SK-N-SH treated with all-trans-retinoic acid at 6 μM for 48 hours (cell line): ENCODE data around the gene UCN3.

Source experiments
- ATAC-seq: fragments of 200-7000 bp; cut with Tn5 transposase; 3 replicates; pipeline ENCODE4 v1.9.1; 2020; ENCODE audit warnings: mild to moderate bottlenecking, moderate library complexity
- ARNTL ChIP-seq: fragments of 450-650 bp; formaldehyde crosslinking; IDR thresholded peaks from 2 replicates; pipeline ENCODE4 v1.5.0; 2020; ENCODE audit warnings: low read depth, mild to moderate bottlenecking, moderate library complexity, borderline replicate concordance
- BACH2 ChIP-seq: fragments of 250-450 bp; sonication (Bioruptor Pico); IDR thresholded peaks from 2 replicates; pipeline ENCODE4 v1.9.0; 2021; ENCODE audit warnings: mild to moderate bottlenecking, borderline replicate concordance
- CSDC2 ChIP-seq: fragments of 250-450 bp; sonication (Bioruptor Pico); IDR thresholded peaks from 2 replicates; pipeline ENCODE4 v1.5.0; 2020; ENCODE audit warnings: mild to moderate bottlenecking, moderate library complexity
- CSRNP3 ChIP-seq: fragments of 250-450 bp; sonication (Bioruptor Pico); IDR thresholded peaks from 2 replicates; pipeline ENCODE4 v1.5.1; 2021; ENCODE audit warnings: mild to moderate bottlenecking, moderate library complexity
- ESRRG ChIP-seq: fragments of 250-450 bp; sonication (Bioruptor Pico); IDR thresholded peaks from 2 replicates; pipeline ENCODE4 v1.6.1; 2021; ENCODE audit warnings: mild to moderate bottlenecking
- GLIS3 ChIP-seq: fragments of 250-450 bp; sonication (Bioruptor Pico); IDR thresholded peaks from 2 replicates; pipeline ENCODE4 v1.5.0; 2020; ENCODE audit warnings: mild to moderate bottlenecking, moderate library complexity
- OSR1 ChIP-seq: fragments of 250-450 bp; sonication (Bioruptor Pico); IDR thresholded peaks from 2 replicates; pipeline ENCODE4 v1.8.0; 2022; ENCODE audit warnings: moderate library complexity, mild to moderate bottlenecking, inconsistent platforms
- POU6F1 ChIP-seq: fragments of 250-450 bp; sonication (Bioruptor Pico); IDR thresholded peaks from 2 replicates; pipeline ENCODE4 v1.8.0; 2021; ENCODE audit warnings: low read depth, mild to moderate bottlenecking, moderate library complexity, borderline replicate concordance
- PPARA ChIP-seq: fragments of 250-450 bp; sonication (Bioruptor Pico); IDR thresholded peaks from 2 replicates; pipeline ENCODE4 v1.5.0; 2020; ENCODE audit warnings: mild to moderate bottlenecking, borderline replicate concordance
- RARB ChIP-seq: fragments of 250-450 bp; sonication (Bioruptor Pico); IDR thresholded peaks from 2 replicates; pipeline ENCODE4 v1.8.0; 2021; ENCODE audit warnings: mild to moderate bottlenecking, moderate library complexity
- TCF4 ChIP-seq: fragments of 250-450 bp; sonication (Bioruptor Pico); IDR thresholded peaks from 2 replicates; pipeline ENCODE4 v1.8.0; 2021; ENCODE audit warnings: mild to moderate bottlenecking, moderate library complexity, borderline replicate concordance
- TOX ChIP-seq: fragments of 250-450 bp; sonication (Bioruptor Pico); IDR thresholded peaks from 2 replicates; pipeline ENCODE4 v1.8.0; 2021; ENCODE audit warnings: mild to moderate bottlenecking, moderate library complexity, borderline replicate concordance
- ZC3H10 ChIP-seq: fragments of 250-450 bp; sonication (Bioruptor Pico); IDR thresholded peaks from 2 replicates; pipeline ENCODE4 v1.5.1; 2021; ENCODE audit warnings: mild to moderate bottlenecking, moderate library complexity
- ZFP3 ChIP-seq: fragments of 250-450 bp; sonication (Bioruptor Pico); IDR thresholded peaks from 2 replicates; pipeline ENCODE4 v1.5.0; 2020; ENCODE audit warnings: mild to moderate bottlenecking, moderate library complexity
- ZFP30 ChIP-seq: fragments of 450-650 bp; formaldehyde crosslinking; IDR thresholded peaks from 2 replicates; pipeline ENCODE4 v1.5.0; 2022; ENCODE audit warnings: mild to moderate bottlenecking, moderate library complexity
- ZNF565 ChIP-seq: fragments of 450-650 bp; formaldehyde crosslinking; conservative IDR thresholded peaks from 2 replicates; pipeline ENCODE4 v1.5.0; 2020; ENCODE audit warnings: low read depth, mild to moderate bottlenecking, moderate library complexity
- ZNF70 ChIP-seq: fragments of 450-650 bp; formaldehyde crosslinking; IDR thresholded peaks from 2 replicates; pipeline ENCODE4 v1.5.0; 2020; ENCODE audit warnings: mild to moderate bottlenecking, moderate library complexity
- ZNF8 ChIP-seq: fragments of 450-650 bp; formaldehyde crosslinking; IDR thresholded peaks from 2 replicates; pipeline ENCODE4 v1.5.0; 2020; ENCODE audit warnings: mild to moderate bottlenecking, moderate library complexity
- TF ChIP-seq, protein P1 (sequence below): fragments of 250-450 bp; sonication (Bioruptor Pico); IDR thresholded peaks from 2 replicates; pipeline ENCODE4 v1.5.1; 2020; ENCODE audit warnings: low read depth, mild to moderate bottlenecking, moderate library complexity
- TF ChIP-seq, protein P2 (sequence below): fragments of 250-450 bp; sonication (Bioruptor Pico); IDR thresholded peaks from 2 replicates; pipeline ENCODE4 v1.8.0; 2020; ENCODE audit warnings: mild to moderate bottlenecking, moderate library complexity, borderline replicate concordance

UCN3 gene

DNA sequence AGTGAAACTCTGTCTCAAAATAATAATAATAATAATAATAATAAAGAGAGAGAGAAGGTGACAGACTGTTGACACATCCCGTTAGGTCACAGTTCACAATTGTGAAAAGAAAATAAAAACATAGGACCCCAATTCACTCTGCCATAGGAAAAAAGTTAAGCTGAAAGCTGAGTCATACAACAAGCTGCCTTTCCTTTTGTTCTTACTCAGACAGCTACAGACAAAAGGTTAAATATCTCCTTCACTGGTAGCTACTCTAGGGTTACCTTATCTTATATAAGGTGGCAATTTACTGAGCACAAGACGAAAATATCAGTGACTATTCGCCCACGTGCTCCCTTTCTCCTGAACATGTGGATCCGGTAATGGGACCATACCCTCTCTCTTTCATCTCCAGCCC lies 22.4 kb downstream of the UCN3 start (continued):
- TF ChIP-seq, protein P1, sequence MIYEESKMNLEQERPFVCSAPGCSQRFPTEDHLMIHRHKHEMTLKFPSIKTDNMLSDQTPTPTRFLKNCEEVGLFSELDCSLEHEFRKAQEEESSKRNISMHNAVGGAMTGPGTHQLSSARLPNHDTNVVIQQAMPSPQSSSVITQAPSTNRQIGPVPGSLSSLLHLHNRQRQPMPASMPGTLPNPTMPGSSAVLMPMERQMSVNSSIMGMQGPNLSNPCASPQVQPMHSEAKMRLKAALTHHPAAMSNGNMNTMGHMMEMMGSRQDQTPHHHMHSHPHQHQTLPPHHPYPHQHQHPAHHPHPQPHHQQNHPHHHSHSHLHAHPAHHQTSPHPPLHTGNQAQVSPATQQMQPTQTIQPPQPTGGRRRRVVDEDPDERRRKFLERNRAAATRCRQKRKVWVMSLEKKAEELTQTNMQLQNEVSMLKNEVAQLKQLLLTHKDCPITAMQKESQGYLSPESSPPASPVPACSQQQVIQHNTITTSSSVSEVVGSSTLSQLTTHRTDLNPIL (CRISPR knock-in tag): no peak

DNA sequence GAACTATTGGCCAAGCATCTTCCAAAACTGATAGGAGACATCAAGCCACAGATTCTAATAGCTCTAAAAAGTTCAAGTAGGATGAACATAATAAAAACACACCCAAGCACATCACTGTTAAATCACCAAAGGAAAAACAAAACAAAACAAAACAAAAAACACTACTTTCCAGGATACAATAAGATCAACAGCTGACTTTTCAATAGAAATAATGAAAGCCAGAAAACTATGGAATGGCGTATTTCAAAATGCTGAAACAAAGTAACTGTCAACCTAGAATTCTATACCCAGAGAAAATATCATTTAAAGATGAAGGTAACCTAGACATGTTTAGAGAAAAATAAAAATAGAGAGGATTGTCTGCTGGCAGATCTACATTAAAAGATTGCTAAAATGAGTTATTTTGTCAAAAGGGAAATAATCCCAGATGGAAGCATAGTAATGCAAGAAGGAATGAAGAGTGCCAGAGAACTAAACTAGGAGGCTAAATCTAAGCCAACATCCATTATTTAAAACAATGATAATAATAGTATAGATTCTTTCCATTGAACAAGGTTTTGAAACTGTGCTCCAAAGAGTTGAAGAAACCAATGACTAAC lies 25.9 kb downstream of the UCN3 start:
- TF ChIP-seq ZC3H10 (CRISPR knock-in tag): no peak
- TF ChIP-seq ZFP3: no peak
- TF ChIP-seq CSRNP3 (CRISPR knock-in tag): no peak
- TF ChIP-seq POU6F1: no peak
- no peak for TF ChIP-seq OSR1
- TF ChIP-seq ZNF8: no peak
- TF ChIP-seq TOX (CRISPR knock-in tag): no peak
- TF ChIP-seq CSDC2: no peak
- no peak for TF ChIP-seq ZNF70 (CRISPR knock-in tag)
- no peak for TF ChIP-seq PPARA (CRISPR knock-in tag)
- TF ChIP-seq ZNF565 (CRISPR knock-in tag): no peak
- TF ChIP-seq, protein P2, sequence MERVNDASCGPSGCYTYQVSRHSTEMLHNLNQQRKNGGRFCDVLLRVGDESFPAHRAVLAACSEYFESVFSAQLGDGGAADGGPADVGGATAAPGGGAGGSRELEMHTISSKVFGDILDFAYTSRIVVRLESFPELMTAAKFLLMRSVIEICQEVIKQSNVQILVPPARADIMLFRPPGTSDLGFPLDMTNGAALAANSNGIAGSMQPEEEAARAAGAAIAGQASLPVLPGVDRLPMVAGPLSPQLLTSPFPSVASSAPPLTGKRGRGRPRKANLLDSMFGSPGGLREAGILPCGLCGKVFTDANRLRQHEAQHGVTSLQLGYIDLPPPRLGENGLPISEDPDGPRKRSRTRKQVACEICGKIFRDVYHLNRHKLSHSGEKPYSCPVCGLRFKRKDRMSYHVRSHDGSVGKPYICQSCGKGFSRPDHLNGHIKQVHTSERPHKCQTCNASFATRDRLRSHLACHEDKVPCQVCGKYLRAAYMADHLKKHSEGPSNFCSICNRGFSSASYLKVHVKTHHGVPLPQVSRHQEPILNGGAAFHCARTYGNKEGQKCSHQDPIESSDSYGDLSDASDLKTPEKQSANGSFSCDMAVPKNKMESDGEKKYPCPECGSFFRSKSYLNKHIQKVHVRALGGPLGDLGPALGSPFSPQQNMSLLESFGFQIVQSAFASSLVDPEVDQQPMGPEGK: no peak
- no peak for TF ChIP-seq RARB
- no peak for TF ChIP-seq ARNTL
- TF ChIP-seq BACH2 (CRISPR knock-in tag): no peak
- no peak for TF ChIP-seq GLIS3 (CRISPR knock-in tag)
- no peak for TF ChIP-seq ZFP30 (CRISPR knock-in tag)
- TF ChIP-seq, protein P1 (CRISPR knock-in tag): no peak
- TF ChIP-seq ESRRG: no peak
- no peak for TF ChIP-seq TCF4 (CRISPR knock-in tag)
- no peak for ATAC-seq

- TF ChIP-seq BACH2 (CRISPR knock-in tag): no peak
- no peak for TF ChIP-seq POU6F1
- no peak for TF ChIP-seq OSR1
- no peak for TF ChIP-seq CSDC2
- no peak for TF ChIP-seq ZNF8
- TF ChIP-seq ZC3H10 (CRISPR knock-in tag): no peak
- no peak for TF ChIP-seq ESRRG
- no peak for TF ChIP-seq CSRNP3 (CRISPR knock-in tag)
- TF ChIP-seq, protein P1 (CRISPR knock-in tag): no peak
- ATAC-seq: no peak
Observed at GRCh38 chr10:5391790-5392189, 27.0 kb downstream of the UCN3 start.
